Brain microvascular endothelial cell (primary cell): Measurements from ENCODE around the gene BACH1.
A peak's percentile ranks its signal among the peaks of the same experiment; 100 is the strongest.
"Not testable (repeated sequence)": the region's sequence is repeated elsewhere in the genome, so short reads cannot be mapped to it uniquely, and the experiment has no call there.

Experiments
- DNase-seq: peaks from one replicate; pipeline ENCODE4 v3.0.0-alpha.2; 2020
- H3K27ac ChIP-seq: fragments of 250-450 bp; sonication (Bioruptor Pico); 2 replicates; pipeline ENCODE4 v1.5.1; 2020; ENCODE audit warnings: mild to moderate bottlenecking, moderate library complexity
- H3K27me3 ChIP-seq: fragments of 250-450 bp; sonication (Bioruptor Pico); replicated peaks from 2 replicates; pipeline ENCODE4 v1.5.1; 2020; ENCODE audit warnings: mild to moderate bottlenecking
- H3K36me3 ChIP-seq: fragments of 250-450 bp; sonication (Bioruptor Pico); replicated peaks from 2 replicates; pipeline ENCODE4 v1.5.1; 2020; ENCODE audit warnings: mild to moderate bottlenecking
- H3K4me3 ChIP-seq: 2 replicates; pipeline ENCODE4 v1.5.1; 2011; ENCODE audit warnings: low read depth, mild to moderate bottlenecking, control low read depth, low read length, moderate library complexity
- in situ Hi-C: cut with HindIII; loops from 2 replicates; pipeline ENCODE4 v1.10.0; 2017; ENCODE audit warnings: low sequenced_read_pairs, low pct_ligation_motif_present
- TF ChIP-seq, protein P1 (sequence below): IDR thresholded peaks from 2 replicates; pipeline ENCODE4 v1.5.1; 2011; ENCODE audit warnings: low read depth, mild to moderate bottlenecking, moderate library complexity, low read length, control low read depth, inconsistent platforms; ENCODE audit errors: missing control alignments

BACH1 gene

DNA sequence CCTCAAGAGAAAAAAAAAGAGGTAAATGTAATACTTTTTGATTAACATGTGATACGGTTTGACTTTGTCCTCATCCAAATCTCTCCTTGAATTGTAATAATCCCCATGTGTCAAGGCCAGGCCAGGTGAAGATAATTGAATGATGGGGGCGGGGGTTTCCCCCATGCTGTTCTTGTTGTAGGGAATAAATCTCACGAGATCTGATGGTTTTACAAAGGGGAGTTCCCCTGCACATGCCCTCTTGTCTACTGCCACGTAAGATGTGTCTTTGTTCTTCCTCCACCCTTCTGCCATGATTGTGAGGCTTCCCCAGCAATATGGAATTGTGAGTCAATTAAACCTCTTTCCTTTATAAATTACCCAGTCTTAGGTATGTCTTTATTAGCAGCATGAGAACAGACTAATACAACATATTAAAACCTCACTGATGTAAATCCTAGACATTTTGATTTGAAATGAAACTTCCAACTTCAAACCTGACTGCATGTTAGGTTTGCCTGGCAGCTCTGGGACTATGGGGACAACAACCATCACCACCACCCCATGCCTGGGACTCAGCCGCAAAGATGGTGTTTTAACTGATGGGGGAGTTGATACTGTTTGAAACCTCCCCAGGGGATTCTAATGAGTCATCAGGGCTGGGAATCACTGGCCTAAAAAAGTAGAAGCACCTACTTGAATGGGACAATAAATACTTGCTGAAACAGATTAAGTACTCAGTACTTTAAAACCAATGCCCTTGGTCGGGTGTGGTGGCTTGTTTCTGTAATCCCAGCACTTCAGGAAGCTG lies 32.8 kb upstream of the BACH1 start:
- TF ChIP-seq, protein P1, sequence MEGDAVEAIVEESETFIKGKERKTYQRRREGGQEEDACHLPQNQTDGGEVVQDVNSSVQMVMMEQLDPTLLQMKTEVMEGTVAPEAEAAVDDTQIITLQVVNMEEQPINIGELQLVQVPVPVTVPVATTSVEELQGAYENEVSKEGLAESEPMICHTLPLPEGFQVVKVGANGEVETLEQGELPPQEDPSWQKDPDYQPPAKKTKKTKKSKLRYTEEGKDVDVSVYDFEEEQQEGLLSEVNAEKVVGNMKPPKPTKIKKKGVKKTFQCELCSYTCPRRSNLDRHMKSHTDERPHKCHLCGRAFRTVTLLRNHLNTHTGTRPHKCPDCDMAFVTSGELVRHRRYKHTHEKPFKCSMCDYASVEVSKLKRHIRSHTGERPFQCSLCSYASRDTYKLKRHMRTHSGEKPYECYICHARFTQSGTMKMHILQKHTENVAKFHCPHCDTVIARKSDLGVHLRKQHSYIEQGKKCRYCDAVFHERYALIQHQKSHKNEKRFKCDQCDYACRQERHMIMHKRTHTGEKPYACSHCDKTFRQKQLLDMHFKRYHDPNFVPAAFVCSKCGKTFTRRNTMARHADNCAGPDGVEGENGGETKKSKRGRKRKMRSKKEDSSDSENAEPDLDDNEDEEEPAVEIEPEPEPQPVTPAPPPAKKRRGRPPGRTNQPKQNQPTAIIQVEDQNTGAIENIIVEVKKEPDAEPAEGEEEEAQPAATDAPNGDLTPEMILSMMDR, result no peak
- in situ Hi-C loops, result no loop called here
- Histone ChIP-seq H3K27me3 (no peaks in the 10 kb centered on the region), H3K4me3 (no peak overlapping the region), H3K36me3 (no peaks in the 10 kb centered on the region), H3K27ac (no peak overlapping the region)
- peak; percentile 20 for DNase-seq

DNA sequence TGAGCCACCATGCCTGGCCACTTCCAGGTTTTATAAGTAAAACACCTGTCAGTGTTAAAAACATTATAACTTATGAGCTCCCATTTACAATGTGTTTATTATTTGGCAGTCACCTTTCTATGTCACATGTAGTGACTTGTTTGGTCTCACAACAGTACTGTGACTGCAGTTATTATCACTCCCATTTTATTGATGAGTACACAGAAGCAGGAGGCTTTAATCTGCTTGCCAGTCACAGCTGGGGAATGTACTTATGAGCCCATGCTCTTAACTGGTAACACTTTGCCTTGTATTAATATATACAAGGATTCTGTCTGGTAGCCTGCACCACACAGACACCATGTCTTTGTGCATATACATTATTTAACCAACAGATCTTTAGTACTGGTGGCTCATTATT lies 31.1 kb upstream of the BACH1 start:
- TF ChIP-seq, protein P1, result no peak
- no peak overlapping the region for H3K4me3 ChIP-seq
- no peaks in the 10 kb centered on the region for H3K36me3 ChIP-seq
- in situ Hi-C loops, result no loop called here
- H3K27ac ChIP-seq, result no peak overlapping the region
- no peaks in the 10 kb centered on the region for H3K27me3 ChIP-seq
- no peak for DNase-seq

DNA sequence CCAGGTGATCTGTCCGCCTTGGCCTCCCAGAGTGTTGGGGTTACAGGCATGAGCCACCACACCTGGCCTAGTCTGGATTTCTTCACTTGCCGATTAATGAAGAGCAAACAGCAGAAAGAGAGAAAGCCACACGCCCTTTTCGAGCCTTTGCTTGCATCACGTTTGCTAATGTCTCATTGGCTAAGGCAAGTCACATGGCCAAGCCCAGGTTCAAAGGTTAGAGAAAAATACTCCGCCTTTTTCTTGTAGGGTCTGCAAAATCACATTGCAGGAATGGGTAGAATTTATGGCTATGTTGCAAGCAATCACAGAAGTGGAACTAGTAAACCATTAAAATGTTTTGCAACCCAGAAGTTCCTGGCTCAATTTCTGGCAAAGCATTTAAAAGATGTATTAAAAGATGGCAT lies 26.8 kb upstream of the BACH1 start:
- TF ChIP-seq, protein P1, result no peak
- Histone ChIP-seq H3K36me3 (no peaks in the 10 kb centered on the region), H3K27ac (no peak overlapping the region), H3K4me3 (no peak overlapping the region), H3K27me3 (no peaks in the 10 kb centered on the region)
- DNase-seq, result no peak
- in situ Hi-C loops, result no loop called here

DNA sequence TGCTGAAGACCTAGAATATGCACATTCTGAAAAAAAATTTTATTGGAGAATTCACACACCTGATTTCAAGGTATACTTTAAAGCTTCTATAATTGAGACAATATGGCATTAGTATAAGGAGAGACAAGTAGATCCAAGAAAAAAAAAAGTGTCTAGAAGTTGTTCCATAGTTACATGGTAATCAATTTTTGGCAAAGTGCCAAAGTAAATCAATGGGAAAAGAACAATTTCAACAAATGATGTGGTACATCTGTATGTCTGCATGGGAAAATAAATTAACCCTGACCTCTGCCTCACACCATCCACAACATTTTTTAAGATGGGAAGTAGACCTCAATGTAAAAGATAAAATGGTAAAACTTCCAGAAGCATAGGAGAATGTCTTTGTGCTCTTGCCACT lies 21.3 kb upstream of the BACH1 start:
- no peak overlapping the region for H3K27ac ChIP-seq
- H3K27me3 ChIP-seq, result no peaks in the 10 kb centered on the region
- no peaks in the 10 kb centered on the region for H3K36me3 ChIP-seq
- H3K4me3 ChIP-seq, result no peak overlapping the region
- DNase-seq, result no peak
- TF ChIP-seq, protein P1, result no peak
- in situ Hi-C loops, result no loop called here

DNA sequence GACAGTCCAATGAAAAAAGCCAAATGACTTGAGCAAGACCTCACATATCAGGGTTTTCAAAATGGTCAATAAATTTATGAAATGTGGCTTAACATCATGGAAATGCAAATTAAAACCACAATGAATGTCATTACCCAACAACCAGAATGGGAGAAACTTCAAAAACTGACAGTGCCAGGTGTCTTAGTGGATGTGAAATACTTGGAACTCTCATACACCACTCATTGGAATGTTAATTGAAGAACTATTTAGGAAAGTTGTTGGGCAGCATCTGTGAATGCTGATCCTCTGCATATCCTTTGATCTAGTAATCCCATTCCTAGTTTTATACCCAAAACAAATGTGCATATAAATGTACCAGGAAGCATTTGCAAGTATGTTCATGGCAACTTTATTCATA lies 19.2 kb upstream of the BACH1 start:
- H3K36me3 ChIP-seq, result no peaks in the 10 kb centered on the region

DNA sequence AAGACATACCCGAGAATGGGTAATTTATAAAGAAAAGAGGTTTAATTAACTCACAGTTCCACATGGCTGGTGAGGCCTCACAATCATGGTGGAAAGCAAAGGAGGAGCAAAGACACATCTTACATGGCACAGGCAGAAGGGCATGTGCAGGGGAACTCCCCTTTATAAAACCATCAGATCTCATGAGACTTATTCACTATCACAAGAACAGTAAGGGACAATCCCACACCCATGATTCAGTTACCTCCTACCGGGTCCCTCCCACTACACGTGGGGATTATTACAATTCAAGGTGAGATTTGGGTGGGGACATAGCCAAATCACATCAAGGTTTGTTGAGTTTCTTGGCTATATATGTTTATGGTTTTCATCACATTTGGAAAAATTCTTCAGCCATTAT lies 16.9 kb upstream of the BACH1 start:
- in situ Hi-C loops, H3K36me3 ChIP-seq, H3K27me3 ChIP-seq, DNase-seq, H3K27ac ChIP-seq, H3K4me3 ChIP-seq: not testable (repeated sequence)

More for the DNA sequence above, 19.2 kb upstream of the BACH1 start:
- no peaks in the 10 kb centered on the region for H3K27me3 ChIP-seq
- no peak overlapping the region for H3K27ac ChIP-seq
- DNase-seq, result no peak
- H3K4me3 ChIP-seq, result no peak overlapping the region
- TF ChIP-seq, protein P1, result no peak
- in situ Hi-C loops, result no loop called here
